Epithelial cell of proximal tubule (primary cell): Measurements from ENCODE around the gene HOXB1. TPM values are rescaled to one million over a fixed set of nuclear protein-coding genes. Genes with fewer than 3 reads are reported as not detected.

Source experiments
- DNase-seq: peaks from one replicate; pipeline ENCODE4 v3.0.0-alpha.2; 2011; ENCODE audit warnings: low read depth
- H3K4me3 ChIP-seq: 2 replicates; pipeline ENCODE4 v1.5.1; 2011; ENCODE audit warnings: low read depth, mild to moderate bottlenecking, low read length
- CTCF ChIP-seq: conservative IDR thresholded peaks from 2 replicates; pipeline ENCODE4 v1.5.1; 2012; ENCODE audit warnings: low read depth, mild to moderate bottlenecking, low read length
- total RNA-seq: library from RNA; depleted of rRNA; stranded (reverse); fragments of >200 nt; gene quantifications from 2 replicates; pipeline ENCODE4 v1.2.3, GENCODE V29; 2015

The HOXB1 gene
- total RNA-seq, 1 donor from 2014 or later = not detected

- no peak for TF ChIP-seq CTCF
- no peak for DNase-seq
- H3K4me3 ChIP-seq = peak overlapping the region; percentile 43
Observed at GRCh38 chr17:48570325-48571023, 39.7 kb upstream of the HOXB1 start.

- peak overlapping the region; percentile 43 for H3K4me3 ChIP-seq
- DNase-seq = no peak
- TF ChIP-seq CTCF = no peak
Observed at GRCh38 chr17:48569674-48570324, 39.0 kb upstream of the HOXB1 start.

GRCh38 chr17:48569240-48569582 is 38.4 kb upstream of the HOXB1 start:
- no peak for DNase-seq
- TF ChIP-seq CTCF = no peak
- H3K4me3 ChIP-seq = peak overlapping the region; percentile 43

GRCh38 chr17:48568499-48569239 is 37.9 kb upstream of the HOXB1 start:
- no peak for TF ChIP-seq CTCF
- DNase-seq = no peak
- H3K4me3 ChIP-seq = peak overlapping the region; percentile 43

- H3K4me3 ChIP-seq = no peak overlapping the region
- no peak for TF ChIP-seq CTCF
- DNase-seq = no peak
Observed at GRCh38 chr17:48567646-48568354, 37.0 kb upstream of the HOXB1 start.

GRCh38 chr17:48567209-48567608 is 36.4 kb upstream of the HOXB1 start:
- DNase-seq = no peak
- TF ChIP-seq CTCF = no peak
- H3K4me3 ChIP-seq = no peak overlapping the region
